NCI-H226 (cell line): ENCODE results near the gene TNPO1.
A peak's percentile ranks its signal among the peaks of the same experiment; 100 is the strongest.
"Not testable (repeated sequence)": the region's sequence is repeated elsewhere in the genome, so short reads cannot be mapped to it uniquely, and the experiment has no call there.

Experiments used
- DNase-seq: peaks from one replicate; pipeline ENCODE4 v3.0.0-alpha.2; 2015

TNPO1 gene

DNA sequence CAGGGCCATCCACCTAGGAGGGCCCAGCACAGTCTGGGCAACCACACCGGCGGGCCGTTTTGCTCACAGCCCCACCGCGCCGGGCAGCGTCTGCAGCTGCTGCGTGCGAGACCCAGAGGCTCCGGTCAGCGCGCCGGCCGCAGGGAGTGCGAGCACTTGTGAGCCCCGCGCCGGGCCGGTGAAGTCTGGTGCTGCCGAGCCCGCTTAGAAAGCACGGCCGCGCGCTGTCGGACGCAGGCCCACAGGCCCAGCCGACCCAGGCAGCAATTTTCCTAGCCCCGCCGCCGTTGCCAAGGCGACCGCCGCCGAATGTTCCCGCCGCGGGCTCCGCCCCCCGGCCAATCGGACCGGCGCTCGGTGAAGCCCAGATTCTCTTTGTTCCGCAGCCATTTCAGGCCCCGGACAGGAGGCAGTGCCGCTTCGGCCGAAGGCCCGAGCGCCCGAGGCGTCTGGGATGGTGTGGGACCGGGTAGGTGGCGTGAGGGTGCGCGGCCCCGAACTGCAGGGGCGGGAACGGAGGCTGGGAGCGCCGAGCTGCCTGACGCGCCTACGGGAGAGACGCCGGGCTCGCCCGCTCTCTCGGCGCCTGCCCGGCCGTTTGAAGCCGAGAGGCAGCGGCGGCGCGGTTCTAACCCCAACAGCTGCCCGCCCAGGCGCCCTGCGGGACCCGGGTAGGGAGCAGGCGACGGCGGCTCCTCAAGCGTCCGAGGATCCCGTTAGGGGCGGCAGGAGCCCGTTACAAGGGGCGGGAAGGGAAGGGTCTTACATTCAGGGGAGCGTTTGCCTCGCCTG, at the start of gene TNPO1:
Gene TNPO1 (plus strand): TSS at position 378 of the 792 bp plus-strand sequence. CDS start 77 bp downstream, at position 455.
- DNase-seq = peak; percentile 86

DNA sequence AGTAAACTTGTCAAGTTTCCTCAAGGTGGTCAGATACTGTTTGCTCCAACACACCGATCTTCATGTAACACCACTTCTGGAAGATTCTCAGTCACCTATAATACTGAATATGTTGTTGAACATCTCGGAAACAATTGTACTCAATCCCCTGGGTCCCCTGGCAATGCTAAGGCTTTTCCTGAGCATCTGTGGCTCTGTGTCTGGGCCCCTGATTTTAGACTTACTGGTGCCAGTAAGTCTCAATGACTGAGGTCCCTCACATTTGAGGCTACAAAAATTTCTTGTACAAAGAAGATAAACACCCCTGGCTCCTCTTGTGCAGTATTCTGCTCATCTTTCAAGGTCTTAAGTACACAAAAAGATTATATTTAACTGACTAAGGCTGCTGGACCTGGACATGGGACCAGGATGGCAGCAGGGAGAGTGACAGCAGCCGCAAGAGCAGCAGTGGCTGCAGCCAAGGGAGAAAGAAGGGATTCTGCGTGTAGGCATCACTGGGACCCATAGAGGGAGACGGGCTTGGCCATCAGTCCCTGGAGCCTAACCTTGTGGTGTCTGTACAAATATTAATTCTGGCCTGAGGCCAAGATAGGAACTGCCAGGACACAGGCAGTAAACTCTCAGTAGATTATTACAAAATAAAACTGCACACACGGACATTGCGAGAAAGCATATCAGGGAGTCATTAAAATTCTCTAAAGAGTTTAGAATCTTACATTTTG, 49.0 kb upstream of the TNPO1 start:
- no peak for DNase-seq

DNA sequence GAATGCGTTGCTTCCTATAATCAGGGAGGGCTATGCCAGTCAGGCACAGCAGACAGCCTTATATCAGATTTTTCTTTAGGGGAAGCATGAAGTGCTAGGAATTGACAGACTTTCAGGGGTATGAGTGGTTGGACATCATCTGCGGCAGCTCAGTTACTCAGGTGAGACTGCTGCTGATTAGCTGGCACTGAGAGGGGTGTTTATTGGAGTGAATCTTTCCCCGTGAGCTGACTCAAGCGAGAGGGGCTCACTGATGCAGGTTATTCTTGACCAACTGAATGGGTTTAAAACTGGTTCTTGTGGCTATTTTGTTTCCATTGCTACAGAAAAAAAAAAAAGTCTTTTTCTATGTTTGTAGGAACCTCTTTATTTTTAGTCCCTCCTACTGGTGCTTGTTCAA, 46.2 kb upstream of the TNPO1 start:
- DNase-seq = no peak

DNA sequence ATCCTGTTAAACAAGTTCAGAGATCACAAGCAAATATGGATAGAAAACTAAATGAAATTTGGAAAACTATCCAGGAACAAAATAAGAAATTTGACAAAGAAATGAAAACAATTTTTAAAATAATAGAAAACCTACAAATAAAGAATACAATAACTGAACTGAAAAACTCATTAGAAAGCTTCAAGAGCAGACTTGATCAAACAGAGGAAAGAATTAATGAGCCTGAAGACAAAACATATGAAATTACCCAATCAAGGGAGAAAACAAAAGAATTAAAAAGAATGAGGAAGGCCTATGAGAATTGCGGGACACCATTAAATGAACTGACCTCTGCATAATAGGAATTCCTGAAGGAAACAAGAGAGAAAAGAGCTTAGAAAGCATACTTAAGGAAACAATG, 39.8 kb upstream of the TNPO1 start:
- DNase-seq = no peak

DNA sequence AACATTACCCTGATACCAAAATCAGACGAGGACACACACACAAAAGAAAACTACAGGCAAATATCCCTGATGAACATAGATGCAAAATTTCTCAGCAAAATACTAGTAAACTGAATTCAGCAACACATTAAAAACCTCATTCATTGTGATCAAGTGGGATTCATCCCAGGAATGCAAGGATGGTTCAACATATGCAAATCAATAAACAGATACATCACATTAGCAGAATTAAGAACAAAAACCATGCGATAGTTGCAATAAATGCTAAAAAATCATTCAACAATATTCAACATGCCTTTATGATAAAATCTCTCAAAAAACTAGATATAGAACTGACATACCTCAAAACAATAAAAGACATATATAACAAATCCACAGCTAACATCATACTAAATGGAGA, 36.9 kb upstream of the TNPO1 start:
- DNase-seq = no peak

DNA sequence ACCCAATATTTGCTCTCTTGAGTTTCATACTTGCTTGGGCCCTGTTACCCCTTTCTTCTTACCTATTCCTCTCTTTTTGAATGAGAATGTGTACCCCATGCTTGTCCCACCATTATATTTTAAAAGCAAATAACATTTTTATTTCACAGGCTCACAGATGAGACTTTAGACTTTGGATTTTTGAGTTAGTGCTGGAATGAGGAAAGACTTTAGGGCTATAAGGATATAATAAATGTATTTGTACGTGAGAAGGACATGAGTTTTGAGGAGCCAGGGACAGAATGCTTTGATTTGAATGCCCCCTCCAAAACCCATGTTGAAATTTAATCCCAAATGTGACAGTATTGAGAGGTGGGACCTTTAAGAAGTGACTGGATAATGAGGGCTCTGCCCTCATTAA, 33.1 kb upstream of the TNPO1 start:
- no peak for DNase-seq

DNA sequence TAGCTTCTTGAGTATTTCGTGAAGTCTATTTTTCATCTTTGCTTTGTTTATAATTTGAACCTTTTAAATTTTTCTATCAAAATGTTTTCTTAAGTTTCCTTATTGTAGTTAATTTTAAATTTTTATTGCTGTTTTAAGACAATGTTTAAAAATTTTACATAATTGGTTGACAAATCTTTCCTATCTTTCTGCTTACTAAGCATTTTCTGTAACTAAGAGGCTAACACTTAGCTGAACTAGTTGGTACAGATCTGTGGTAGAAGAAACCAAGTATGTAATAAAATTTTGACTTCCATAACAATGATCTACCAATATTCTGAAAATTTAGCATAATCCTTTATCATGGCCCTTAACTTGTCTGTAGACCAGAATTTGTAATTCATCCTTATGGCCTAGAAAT, 32.3 kb upstream of the TNPO1 start:
- no peak for DNase-seq

DNA sequence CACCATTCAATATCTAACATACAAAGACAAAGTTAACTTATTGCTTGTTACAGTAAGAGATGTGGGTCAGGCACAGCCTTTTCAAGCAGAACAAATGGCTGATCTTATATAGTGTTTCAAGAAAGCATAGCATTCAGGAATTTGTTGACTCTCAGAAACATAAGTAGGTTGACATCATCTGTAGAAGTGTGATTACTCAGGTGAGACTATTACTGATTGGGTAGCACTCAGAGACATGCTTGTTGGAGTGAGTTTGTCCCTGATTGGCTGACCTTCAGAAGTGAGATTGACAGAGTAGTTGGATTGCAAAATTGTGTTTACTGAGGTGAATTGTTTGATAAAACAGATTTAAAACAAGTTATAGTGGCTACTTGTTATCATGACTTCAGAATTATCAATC, 30.7 kb upstream of the TNPO1 start:
- no peak for DNase-seq

DNA sequence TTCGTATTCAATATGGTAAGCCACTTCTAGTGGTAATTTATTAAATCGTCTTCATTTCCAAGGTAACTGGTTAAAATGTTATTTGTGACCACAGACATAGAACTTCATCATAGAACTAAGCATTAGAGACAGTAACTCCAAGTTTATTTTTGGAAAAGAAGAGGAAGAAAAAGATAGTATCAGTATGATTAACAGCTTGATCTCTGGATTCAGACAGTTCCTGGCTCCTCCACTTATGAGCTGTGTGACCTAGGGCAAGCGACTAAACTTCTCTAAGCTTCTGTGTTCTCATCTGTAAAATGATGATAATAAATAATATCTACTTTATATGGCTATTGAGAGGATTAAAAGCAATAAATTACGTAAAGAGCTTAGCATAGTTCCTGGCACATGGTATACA, 29.8 kb upstream of the TNPO1 start:
- no peak for DNase-seq

DNA sequence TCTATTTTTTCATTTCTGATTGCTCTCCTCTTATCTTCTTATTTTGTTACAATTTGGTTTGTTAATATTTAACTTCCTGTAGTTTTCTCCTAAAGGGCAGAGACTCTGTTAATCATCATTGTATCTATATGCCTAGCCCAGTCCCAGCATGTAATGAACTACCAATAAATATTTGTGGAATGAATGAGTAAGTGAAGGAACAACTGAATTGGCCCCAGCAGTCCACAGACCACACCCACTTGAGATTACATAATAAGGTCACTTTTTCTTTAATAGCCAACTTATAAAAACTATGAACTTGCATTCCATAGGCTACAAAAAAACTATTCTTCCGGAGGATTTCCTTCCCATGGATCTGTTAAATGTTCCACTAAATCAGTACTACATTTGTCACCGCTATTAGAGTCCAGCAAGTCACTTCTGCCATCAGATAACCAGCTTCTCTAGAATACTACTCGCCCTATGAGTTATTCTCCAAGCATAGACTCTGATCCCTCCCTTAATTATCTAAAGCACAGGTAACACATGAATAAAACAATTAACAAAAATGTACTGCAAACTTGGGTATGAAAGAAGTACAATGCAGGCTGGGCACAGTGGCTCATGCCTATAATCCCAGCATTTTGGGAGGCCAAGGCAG, 27.5 kb upstream of the TNPO1 start:
- DNase-seq = peak; percentile 5

DNA sequence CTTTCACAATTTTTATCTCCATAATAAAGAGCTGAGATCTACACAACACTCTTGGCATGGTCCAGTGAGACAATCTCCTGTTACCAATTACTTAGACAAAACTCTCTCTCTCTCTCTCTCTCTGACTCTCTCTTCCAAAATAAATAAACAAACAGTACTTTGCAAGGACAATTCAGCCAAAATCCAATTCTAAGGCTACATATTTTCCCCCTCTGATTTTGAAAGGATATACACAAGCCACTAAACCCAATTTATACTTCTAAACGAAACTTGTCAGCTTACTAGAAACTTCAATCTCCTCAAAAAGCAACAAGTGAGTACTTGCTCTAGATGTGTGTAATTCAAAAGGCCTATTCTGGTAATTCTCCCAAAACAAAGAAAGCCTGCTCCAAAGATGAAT, 26.3 kb upstream of the TNPO1 start:
- no peak for DNase-seq

DNA sequence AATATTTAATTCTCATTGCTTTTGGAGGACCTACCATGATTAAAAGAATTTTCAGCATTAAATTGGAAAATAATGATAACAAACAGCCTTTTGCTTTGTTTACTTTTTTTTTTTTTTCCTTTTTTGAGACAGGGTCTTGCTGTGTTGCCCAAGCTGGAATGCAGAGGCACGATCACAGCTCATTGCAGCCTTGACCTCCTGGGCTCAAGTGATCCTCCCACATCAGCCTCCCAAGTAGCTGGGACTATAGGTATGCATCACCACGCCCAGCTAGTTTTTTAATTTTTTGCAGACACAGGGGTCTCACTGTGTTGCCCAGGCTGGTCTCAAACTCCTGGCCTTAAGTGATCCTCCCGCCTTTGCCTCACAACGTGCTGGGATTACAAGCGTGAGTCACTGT, 23.8 kb upstream of the TNPO1 start:
- DNase-seq = not testable (repeated sequence)

DNA sequence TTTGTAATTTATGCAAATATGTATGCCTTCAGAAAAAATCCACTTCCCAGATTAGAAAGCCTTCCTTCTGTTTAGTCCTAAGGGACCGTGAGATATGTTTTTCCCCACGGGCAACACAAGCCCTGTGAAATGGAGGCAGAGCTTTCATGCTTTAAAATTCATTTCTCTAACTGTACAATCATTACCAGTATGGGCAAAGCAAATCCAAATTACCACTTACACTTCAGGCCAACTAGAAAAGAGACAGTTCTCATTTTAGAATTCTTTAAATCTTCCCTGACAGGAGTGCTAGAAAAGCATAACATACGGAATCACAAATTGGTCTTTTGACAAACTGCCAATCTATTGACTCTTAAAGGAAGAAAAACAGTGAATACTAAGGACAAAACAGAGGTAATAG, 20.5 kb upstream of the TNPO1 start:
- no peak for DNase-seq

DNA sequence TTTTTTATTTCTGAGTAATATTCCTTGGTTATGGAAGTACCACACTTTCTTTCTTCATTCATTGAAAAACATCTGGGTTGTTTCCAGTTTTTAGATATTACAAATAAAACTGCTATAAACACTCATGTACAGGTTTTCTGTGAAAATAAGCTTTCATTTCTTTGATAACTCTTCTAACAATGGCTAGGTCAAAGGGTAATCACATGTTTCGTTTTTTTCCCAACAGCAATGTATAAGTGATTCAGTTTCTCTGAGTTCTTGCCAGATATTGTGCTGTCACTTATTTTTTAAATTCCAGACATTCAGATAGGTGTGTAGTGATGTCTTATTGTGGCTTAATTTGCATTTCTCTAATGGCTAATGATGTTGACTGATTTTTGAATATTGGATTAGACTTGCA, 16.7 kb upstream of the TNPO1 start:
- DNase-seq = no peak

DNA sequence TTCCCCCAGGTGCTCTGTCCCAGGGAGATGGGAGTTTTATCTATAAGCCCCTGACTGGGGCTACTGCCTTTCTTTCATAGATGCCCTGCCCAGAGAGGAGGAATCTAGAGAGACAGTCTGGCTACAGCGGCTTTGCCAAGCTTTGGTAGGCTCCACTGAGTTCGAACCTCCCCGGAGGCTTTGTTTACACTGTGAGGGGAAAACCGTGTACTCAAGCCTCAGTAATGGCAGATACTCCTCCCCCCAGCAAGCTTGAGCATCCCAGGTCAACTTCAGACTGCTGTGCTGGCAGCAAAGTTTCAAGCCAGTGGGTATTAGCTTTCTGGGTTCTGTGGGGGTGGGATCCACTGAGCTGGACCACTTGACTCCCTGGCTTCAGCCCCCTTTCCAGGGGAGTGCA, 7.8 kb upstream of the TNPO1 start:
- DNase-seq = not testable (repeated sequence)

DNA sequence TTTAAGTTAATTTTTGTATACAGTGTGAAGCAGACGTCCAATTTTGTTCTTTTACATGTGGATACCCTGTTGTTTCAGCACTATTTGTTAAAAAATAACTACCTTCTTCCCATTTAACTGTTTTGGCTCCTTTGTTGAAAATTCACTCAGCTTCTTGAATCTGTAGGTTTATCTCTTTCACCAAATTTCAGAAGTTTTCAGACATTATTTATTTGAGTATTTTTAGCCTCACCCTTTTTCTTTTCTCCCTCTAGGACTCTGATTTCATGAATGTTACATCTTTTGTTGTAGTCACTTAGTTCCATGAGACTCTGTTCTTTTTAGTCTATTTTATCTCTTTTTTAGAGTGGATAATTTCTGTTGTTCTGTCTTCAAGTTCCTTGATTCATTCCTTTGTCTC, 4.6 kb upstream of the TNPO1 start:
- DNase-seq = no peak

DNA sequence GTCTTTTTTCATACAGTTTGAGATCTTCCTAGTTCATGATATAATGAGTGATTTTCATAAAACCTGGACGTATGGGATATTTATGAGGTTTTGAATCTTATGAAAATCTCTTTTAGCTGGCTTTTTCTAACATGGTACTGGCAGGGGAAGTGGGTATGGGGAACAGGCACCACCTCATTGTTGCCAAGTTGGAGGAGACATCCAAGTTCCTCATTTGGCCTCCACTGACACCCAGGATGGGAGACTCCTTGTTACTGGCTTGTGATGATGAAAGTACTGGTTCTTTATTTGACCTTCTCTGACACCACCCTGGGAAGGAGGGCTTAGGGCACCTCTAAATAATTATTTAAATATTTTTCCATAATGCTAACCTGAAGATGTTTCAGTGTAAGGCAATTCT, 4.0 kb upstream of the TNPO1 start:
- no peak for DNase-seq

DNA sequence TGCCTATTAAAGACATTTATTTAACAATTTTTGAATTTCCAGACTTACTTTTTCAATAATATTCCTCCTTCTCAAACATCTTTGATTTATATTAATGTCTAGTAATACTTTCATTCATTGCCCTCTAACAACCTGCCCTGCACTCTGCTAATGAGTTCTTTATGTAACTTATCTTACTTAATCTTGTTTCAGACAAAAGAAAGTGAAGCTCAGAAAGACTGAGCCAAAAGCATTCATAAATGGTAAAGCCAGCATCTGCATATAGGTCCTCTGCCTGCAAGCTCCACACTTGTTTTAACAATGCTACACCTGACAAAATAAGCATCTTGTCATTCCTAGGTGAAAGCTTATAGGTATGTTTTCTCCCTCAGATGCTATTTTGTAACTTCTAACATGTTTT, 2.4 kb upstream of the TNPO1 start:
- DNase-seq = no peak

DNA sequence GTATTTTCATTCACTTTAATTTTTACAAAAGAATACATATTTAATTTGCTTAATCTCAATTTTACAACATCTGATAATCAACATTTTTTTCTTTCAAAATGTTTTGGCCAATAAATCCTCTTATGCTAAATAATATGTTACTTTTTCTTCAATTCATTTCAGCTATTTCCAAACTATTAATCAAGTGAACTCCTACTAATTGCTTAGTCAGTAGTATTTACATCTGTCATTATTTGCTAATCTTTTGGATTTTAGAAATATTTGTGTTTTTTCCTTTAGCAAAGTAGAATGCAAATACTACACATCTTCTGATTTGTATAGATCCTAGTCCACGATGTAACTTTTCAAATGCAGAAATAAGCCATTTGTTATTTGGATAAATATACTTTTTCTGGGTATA, 1.6 kb upstream of the TNPO1 start:
- no peak for DNase-seq

DNA sequence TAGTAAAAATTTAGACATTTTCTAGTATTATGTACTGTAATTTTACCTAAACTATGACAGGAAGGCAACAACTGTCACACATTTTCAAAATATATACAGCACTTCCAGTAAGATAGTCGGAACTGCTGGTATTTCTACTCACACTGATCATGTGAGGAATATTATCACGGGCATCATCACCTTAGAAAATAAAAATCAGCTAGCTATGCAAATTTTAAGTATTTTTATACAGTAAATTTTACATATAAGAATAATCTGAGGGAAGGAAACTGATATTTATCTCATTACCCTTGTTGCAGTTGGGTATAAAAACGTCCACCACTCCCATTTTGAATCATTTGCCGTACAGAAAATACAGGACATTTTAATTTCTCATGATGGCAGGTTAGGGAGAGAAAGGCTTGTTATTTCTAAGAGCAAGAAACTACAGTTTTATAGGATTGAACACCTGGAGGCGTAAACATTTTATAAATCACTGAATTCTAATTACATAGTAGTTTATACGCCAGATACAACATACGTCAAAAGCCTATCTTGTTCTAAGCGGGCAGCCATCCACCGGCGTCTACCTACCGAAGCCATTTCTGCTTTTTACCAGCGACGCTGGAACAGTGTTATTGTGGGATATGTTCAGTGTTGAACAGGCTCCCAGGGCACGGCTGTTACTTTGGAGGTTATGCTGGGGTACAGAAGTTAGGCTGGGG, 729 bp upstream of the TNPO1 start:
- DNase-seq = no peak

DNA sequence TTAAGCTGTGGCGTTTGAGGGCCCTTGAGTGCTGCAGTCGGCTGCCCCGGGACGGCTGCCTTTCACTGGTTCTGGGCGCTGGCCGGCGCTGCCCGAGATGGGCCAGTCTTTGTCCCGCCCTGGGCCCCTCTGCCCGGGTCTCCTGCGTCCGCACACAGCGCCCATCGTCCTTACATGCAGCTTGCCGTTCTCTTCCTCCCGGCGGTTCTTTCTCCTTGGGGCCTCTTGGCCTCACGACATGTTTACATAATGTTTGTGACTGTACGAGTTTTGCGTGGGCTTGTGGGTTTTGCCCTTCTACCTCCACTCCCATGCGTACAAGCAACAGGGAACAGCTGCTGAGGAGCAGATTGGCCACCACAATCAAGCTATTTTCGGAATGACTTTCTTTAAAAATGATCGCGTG, 618 bp downstream of the TNPO1 start:
- DNase-seq = no peak

DNA sequence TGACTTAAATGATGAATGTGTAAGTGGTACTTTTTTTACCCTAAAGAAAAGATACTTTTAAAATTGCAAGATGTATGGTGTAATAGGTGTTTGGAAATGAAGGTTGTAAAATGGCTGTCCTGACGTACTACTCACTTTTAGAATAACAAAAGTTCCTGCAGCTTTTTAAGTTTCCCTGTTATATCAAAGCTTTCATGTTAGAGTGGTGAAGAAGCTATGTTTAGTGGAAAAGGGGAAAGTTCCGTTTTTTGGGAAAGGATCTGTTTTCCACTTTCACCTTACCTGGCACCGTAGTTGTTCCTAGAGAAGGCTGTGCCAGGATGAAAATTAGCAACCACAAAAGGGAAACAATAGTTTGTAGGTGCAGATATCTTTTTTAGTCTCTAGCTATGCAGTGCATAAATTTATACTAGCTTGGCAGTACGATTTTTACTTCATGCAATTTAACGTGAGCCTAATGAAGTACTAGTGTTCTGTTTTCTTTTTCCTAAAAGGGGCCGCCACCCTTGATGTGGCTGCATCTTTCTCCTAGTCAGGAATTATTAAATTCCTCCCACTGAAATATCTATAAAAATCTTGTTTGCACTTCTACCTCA, 1.3 kb downstream of the TNPO1 start:
- DNase-seq = no peak
